ENCODE measurements around the gene RASGRF1. TPM values are rescaled to one million over a fixed set of nuclear protein-coding genes. Genes with fewer than 3 reads are reported as not detected.

The RASGRF1 gene
- total and polyA plus RNA-seq, 7 donors: 0.14 to 1.2 (median 0.58) TPM; not detected in 1

GRCh38 chr15:79031201-79031600 is 59.4 kb downstream of the RASGRF1 start:
- Histone ChIP-seq H3K27ac (no peak overlapping the region), H3K4me3 (no peak overlapping the region), H3K27me3 (peaks cover 0 to 6% (median 0%) of the 10 kb centered on the region in 3 donors), H3K4me1 (no peaks in the 10 kb centered on the region), H3K9me3 (no peaks in the 10 kb centered on the region), H3K36me3 (no peaks in the 10 kb centered on the region)
- TF ChIP-seq POLR2AphosphoS5 (IDR thresholded peaks at IDR 0.05) (no peak), POLR2A (IDR thresholded peaks at IDR 0.05) (no peak), EP300 (IDR thresholded peaks at IDR 0.05) (no peak)
- TF ChIP-seq, protein P1, sequence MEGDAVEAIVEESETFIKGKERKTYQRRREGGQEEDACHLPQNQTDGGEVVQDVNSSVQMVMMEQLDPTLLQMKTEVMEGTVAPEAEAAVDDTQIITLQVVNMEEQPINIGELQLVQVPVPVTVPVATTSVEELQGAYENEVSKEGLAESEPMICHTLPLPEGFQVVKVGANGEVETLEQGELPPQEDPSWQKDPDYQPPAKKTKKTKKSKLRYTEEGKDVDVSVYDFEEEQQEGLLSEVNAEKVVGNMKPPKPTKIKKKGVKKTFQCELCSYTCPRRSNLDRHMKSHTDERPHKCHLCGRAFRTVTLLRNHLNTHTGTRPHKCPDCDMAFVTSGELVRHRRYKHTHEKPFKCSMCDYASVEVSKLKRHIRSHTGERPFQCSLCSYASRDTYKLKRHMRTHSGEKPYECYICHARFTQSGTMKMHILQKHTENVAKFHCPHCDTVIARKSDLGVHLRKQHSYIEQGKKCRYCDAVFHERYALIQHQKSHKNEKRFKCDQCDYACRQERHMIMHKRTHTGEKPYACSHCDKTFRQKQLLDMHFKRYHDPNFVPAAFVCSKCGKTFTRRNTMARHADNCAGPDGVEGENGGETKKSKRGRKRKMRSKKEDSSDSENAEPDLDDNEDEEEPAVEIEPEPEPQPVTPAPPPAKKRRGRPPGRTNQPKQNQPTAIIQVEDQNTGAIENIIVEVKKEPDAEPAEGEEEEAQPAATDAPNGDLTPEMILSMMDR (IDR thresholded peaks at IDR 0.05): no peak
- 88 to 90% methylated on average over 9 of the region's 9 CpGs for WGBS, 2 donors
- intact Hi-C loops (cut with DNase I): no loop called here
- no peak for DNase-seq

GRCh38 chr15:79030470-79030869 is 60.1 kb downstream of the RASGRF1 start:
- Histone ChIP-seq H3K27ac (no peak overlapping the region), H3K36me3 (no peaks in the 10 kb centered on the region), H3K4me3 (no peak overlapping the region), H3K9me3 (no peaks in the 10 kb centered on the region), H3K27me3 (peaks cover 0 to 6% (median 0%) of the 10 kb centered on the region in 3 donors), H3K4me1 (no peaks in the 10 kb centered on the region)
- no peak for DNase-seq
- no peak for TF ChIP-seq POLR2AphosphoS5 (IDR thresholded peaks at IDR 0.05)
- TF ChIP-seq, protein P1 (IDR thresholded peaks at IDR 0.05): no peak
- TF ChIP-seq POLR2A (IDR thresholded peaks at IDR 0.05): no peak
- TF ChIP-seq EP300 (IDR thresholded peaks at IDR 0.05): no peak
- WGBS, 2 donors: 79 to 89% methylated on average over 4 of the region's 4 CpGs
- intact Hi-C loops (cut with DNase I): no loop called here

GRCh38 chr15:79028411-79028964 is 62.1 kb downstream of the RASGRF1 start:
- DNase-seq: no peak
- Histone ChIP-seq H3K27me3 (peaks cover 0 to 6% (median 0%) of the 10 kb centered on the region in 3 donors), H3K27ac (no peak overlapping the region), H3K9me3 (no peaks in the 10 kb centered on the region), H3K4me1 (no peaks in the 10 kb centered on the region), H3K4me3 (no peak overlapping the region), H3K36me3 (no peaks in the 10 kb centered on the region)
- TF ChIP-seq, protein P1 (IDR thresholded peaks at IDR 0.05): peak; percentile 82 to 93 (median 88)
- no peak for TF ChIP-seq POLR2AphosphoS5 (IDR thresholded peaks at IDR 0.05)
- 38 to 41% methylated on average over 7 of the region's 7 CpGs for WGBS, 2 donors
- intact Hi-C loops (cut with DNase I): loop anchor here (1.0 kb wide), 1 partner anchor 156 kb away; no protein-coding TSS in a partner anchor

GRCh38 chr15:79027532-79028410 is 62.8 kb downstream of the RASGRF1 start:
- no peak overlapping the region for H3K4me3 ChIP-seq
- no peaks in the 10 kb centered on the region for H3K36me3 ChIP-seq
- no peaks in the 10 kb centered on the region for H3K9me3 ChIP-seq
- H3K27ac ChIP-seq: no peak overlapping the region
- WGBS, 2 donors: 71 to 79% methylated on average over 15 of the region's 15 CpGs
- TF ChIP-seq POLR2AphosphoS5 (IDR thresholded peaks at IDR 0.05): no peak
- TF ChIP-seq POLR2A (IDR thresholded peaks at IDR 0.05): no peak
- TF ChIP-seq EP300 (IDR thresholded peaks at IDR 0.05): no peak
- TF ChIP-seq, protein P1 (IDR thresholded peaks at IDR 0.05): no peak
- peaks cover 0 to 6% (median 0%) of the 10 kb centered on the region in 3 donors for H3K27me3 ChIP-seq
- intact Hi-C loops (cut with DNase I): loop anchor here (1.0 kb wide), 1 partner anchor 157 kb away; no protein-coding TSS in a partner anchor
- H3K4me1 ChIP-seq: no peaks in the 10 kb centered on the region
- no peak for DNase-seq
